Astrocyte of the spinal cord (primary cell): ENCODE measurements around the gene FCRL6.

ENCODE experiments used
- DNase-seq: peaks from one replicate; pipeline ENCODE4 v3.0.0; 2011; ENCODE audit warnings: low read depth, low spot score
- H3K4me3 ChIP-seq: 2 replicates; pipeline ENCODE4 v1.5.1; 2011; ENCODE audit warnings: low read depth, mild to moderate bottlenecking, low read length, moderate library complexity
- in situ Hi-C: cut with HindIII; loops from 2 replicates; pipeline ENCODE4 v1.10.0; 2017; ENCODE audit warnings: low sequenced_read_pairs
- TF ChIP-seq, protein P1 (sequence below): IDR thresholded peaks from 2 replicates; pipeline ENCODE4 v1.5.1; 2012; ENCODE audit warnings: low read depth, mild to moderate bottlenecking, low read length, inconsistent platforms

FCRL6 gene

DNA sequence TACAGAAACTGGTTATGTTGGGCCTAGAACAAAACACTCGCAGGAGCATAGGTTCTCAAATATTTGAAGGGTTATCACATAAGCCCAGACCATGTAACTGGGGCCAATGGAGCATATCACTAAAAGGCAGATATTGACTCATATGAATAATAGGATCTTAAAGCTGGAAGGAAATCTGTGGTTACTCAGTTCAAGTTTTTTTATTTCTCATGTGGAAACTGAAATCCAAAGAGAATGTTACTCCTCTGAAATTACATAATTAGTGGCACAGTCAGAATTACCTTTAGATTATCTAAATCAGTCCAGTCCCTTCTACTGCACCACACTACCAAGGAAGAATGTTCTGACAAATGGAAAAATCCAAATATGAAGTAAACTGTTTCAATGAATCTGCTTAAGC is 36.6 kb downstream of the FCRL6 start:
- in situ Hi-C loops: no loop called here
- TF ChIP-seq, protein P1, sequence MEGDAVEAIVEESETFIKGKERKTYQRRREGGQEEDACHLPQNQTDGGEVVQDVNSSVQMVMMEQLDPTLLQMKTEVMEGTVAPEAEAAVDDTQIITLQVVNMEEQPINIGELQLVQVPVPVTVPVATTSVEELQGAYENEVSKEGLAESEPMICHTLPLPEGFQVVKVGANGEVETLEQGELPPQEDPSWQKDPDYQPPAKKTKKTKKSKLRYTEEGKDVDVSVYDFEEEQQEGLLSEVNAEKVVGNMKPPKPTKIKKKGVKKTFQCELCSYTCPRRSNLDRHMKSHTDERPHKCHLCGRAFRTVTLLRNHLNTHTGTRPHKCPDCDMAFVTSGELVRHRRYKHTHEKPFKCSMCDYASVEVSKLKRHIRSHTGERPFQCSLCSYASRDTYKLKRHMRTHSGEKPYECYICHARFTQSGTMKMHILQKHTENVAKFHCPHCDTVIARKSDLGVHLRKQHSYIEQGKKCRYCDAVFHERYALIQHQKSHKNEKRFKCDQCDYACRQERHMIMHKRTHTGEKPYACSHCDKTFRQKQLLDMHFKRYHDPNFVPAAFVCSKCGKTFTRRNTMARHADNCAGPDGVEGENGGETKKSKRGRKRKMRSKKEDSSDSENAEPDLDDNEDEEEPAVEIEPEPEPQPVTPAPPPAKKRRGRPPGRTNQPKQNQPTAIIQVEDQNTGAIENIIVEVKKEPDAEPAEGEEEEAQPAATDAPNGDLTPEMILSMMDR: no peak
- no peak overlapping the region for H3K4me3 ChIP-seq
- DNase-seq: no peak

DNA sequence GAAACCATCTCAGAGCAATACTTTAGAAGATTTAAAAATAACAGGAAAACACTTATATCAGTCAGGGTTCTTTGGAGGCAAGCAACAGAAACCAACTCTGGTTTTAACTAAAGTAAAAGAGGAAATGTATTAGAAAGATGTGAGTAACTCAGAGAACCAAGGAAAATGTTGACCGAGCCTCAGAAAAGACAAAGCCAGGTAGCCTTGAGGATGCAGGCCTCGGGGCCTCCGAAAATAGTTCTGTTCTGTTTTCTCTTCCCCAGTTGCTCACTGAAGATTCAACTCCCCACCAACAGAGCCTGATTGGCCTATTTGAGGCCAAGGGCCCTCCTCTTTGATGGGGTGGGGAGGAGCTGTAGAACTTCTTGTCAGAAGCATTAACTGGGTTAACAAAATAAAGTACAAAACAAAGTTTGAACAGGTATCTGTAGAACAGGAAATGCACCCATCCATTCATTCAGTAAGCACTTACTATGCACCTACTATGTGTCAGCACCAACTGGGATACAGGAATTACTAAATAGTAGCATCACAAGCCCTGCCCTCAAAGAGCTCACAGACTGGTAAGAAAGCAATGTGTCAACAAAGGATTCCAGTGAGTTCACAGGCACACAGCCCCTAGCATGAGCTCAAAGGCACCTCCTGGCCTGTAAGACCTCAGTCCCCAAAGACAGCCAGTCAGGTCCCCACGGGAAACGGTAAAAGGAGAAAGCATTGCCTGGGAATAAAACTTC is 37.1 kb downstream of the FCRL6 start:
- TF ChIP-seq, protein P1: no peak
- DNase-seq: no peak
- H3K4me3 ChIP-seq: no peak overlapping the region
- in situ Hi-C loops: no loop called here

DNA sequence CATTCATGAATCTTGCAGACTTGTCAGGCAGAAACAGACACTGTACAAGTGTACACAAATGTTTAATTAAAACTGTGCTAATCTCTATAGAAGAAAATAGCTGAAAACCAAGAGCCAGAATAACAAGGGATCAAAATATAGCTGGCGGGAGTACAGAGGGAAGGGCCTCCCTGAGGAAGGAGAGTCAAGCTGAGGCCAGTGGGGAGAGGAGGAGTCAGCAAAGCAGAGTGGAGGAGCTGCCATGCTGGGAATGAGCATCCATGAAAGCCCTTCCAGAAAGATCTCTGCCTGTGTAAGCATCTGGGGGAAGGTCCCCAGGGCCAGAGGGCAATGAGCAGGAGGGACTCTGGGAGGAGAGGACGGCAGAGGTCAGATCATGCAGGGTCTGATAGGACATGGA is 39.6 kb downstream of the FCRL6 start:
- no peak for DNase-seq
- TF ChIP-seq, protein P1: no peak
- in situ Hi-C loops: no loop called here

DNA sequence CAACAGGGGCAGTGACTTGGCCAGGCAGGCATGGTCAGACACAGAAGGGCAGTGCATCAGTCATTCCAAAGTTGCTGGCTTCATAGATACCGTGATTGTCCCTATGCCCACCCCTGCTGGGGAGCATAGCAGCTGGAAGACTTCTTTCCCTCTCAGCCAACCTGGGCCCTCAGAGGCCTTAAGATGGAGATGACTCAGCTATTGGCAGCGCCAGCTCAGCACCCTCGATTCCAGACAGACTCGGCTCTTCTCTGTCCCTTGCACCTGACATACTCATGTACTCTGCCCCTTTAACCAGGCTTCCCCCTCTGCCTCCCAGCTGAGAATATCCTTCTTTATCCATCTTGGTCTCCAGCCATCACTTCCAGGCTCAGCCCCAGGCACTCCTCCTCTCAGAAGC is 41.3 kb downstream of the FCRL6 start:
- H3K4me3 ChIP-seq: no peak overlapping the region
- no peak for DNase-seq
- TF ChIP-seq, protein P1: no peak
- in situ Hi-C loops: no loop called here

More for the DNA sequence above, 39.6 kb downstream of the FCRL6 start:
- H3K4me3 ChIP-seq: no peak overlapping the region

DNA sequence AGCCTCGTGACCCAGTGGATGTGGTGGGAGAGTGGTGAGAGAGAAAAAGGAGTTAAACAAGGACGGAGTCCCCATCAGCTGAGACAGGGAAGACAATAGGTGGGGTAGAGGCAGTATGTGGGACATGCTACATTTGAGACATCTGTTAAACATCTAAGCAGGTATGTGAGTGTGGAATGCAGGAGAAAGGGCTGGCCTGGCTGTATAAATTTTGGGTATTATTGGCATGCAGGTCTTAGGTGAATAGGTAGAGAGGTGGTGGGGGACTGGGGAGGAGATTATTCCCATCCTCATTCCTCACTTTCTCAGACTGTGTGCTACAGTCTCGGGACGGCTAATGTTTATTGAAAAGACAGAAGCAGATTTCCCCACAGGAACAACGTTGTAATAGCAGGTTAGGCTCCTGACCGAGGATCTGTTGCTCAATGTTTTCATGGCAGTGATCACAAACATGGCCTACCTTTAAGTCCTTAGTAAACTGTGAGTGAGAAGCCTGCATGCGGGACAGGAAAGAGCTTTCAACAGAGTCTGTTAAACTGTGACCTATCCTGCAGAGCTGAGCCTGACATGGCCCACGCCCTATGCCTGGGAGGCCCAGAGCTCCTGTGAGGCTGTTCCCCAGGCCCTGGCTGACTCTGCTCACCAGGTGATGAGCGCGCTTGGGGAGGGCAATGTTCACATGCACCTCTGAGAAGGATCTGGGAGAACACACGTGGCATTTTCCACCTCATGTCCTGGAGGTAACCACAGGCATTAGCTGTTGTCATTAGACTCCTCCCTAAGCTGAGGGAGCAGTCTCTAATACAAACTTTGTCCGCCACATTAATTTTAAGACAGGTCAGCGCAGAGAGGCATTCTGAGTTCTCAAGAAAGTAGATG is 43.8 kb downstream of the FCRL6 start:
- in situ Hi-C loops: no loop called here
- DNase-seq: no peak
- no peak overlapping the region for H3K4me3 ChIP-seq
- TF ChIP-seq, protein P1: no peak

DNA sequence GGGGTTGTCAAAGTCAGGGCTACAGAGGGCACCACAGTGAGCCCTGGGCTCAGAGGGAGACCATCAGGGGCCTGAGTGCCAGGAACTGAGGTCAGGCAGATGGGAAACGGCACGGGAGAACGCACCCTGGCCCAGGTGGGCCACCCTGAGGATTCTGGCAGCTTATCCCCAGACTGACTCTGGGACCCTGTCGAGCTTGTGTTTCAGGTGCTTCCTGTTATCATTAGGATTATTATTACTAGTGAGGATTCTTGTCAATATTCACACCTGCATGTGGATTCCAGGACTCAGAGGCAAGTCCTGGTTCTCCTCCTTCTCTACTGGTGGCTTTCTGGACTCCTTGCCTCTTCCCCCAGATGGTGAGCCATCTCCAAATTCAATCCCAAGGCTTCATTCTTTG is 45.1 kb downstream of the FCRL6 start:
- no peak for DNase-seq
- in situ Hi-C loops: no loop called here
- no peak overlapping the region for H3K4me3 ChIP-seq
- TF ChIP-seq, protein P1: no peak
